Neural progenitor cell (in vitro differentiated cells): ENCODE data around the gene CTSL. TPM values are rescaled to one million over a fixed set of nuclear protein-coding genes. Genes with fewer than 3 reads are reported as not detected.

ENCODE experiments used
- DNase-seq: peaks from one replicate; pipeline ENCODE4 v3.0.0-alpha.2; 2016; ENCODE audit warnings: low spot score
- H2AFZ ChIP-seq: fragments of 200-600 bp; sonication (generic); replicated peaks from 2 replicates; pipeline ENCODE4 v1.6.1; 2016; ENCODE audit warnings: antibody characterized with exemption
- H3F3A ChIP-seq: fragments of 200-600 bp; sonication (generic); 2 replicates; pipeline ENCODE4 v1.6.1; 2016; ENCODE audit warnings: antibody characterized with exemption, low read depth
- H3K27ac ChIP-seq: fragments of 200-600 bp; sonication (generic); 2 replicates; pipeline ENCODE4 v1.5.1; 2016; ENCODE audit warnings: mild to moderate bottlenecking
- H3K27me3 ChIP-seq: fragments of 200-600 bp; sonication (generic); 2 replicates; pipeline ENCODE4 v1.6.1; 2016; ENCODE audit warnings: mild to moderate bottlenecking, moderate library complexity
- H3K36me3 ChIP-seq: fragments of 200-600 bp; sonication (generic); 2 replicates; pipeline ENCODE4 v1.5.1; 2016
- H3K4me1 ChIP-seq: fragments of 200-600 bp; sonication (generic); 2 replicates; pipeline ENCODE4 v1.6.1; 2016; ENCODE audit warnings: mixed run types
- H3K4me2 ChIP-seq: fragments of 200-600 bp; sonication (generic); 2 replicates; pipeline ENCODE4 v1.6.1; 2016
- H3K4me3 ChIP-seq: fragments of 200-600 bp; sonication (generic); 2 replicates; pipeline ENCODE4 v1.5.1; 2016
- H3K79me2 ChIP-seq: fragments of 200-600 bp; sonication (generic); 2 replicates; pipeline ENCODE4 v1.6.1; 2016; ENCODE audit warnings: low read depth
- H3K9ac ChIP-seq: fragments of 200-600 bp; sonication (generic); 2 replicates; pipeline ENCODE4 v1.6.1; 2016
- H3K9me3 ChIP-seq: fragments of 200-600 bp; sonication (generic); 2 replicates; pipeline ENCODE4 v1.5.1; 2016; ENCODE audit warnings: low read depth
- H4K20me1 ChIP-seq: fragments of 200-600 bp; sonication (generic); 2 replicates; pipeline ENCODE4 v1.6.1; 2016; ENCODE audit warnings: low read depth
- H3K27ac Mint-ChIP-seq: 3 replicates; pipeline ENCODE4 v1.8.0; 2021; ENCODE audit warnings: mixed read lengths
- H3K27me3 Mint-ChIP-seq: 2 replicates; pipeline ENCODE4 v1.8.0; 2022; ENCODE audit warnings: low read depth, mild to moderate bottlenecking, inconsistent platforms, moderate library complexity, mixed read lengths; ENCODE audit not compliant: insufficient read depth
- H3K36me3 Mint-ChIP-seq: 3 replicates; pipeline ENCODE4 v1.8.0; 2021; ENCODE audit warnings: mixed read lengths
- H3K4me1 Mint-ChIP-seq: 3 replicates; pipeline ENCODE4 v1.8.0; 2021; ENCODE audit warnings: mixed read lengths
- H3K4me3 Mint-ChIP-seq: 3 replicates; pipeline ENCODE4 v1.8.0; 2021; ENCODE audit warnings: mild to moderate bottlenecking, moderate library complexity, mixed read lengths
- H3K9me3 Mint-ChIP-seq: 3 replicates; pipeline ENCODE4 v1.8.0; 2020; ENCODE audit warnings: mixed read lengths
- CTCF ChIP-seq: fragments of 200-600 bp; sonication (generic); IDR thresholded peaks from 2 replicates; pipeline ENCODE4 v1.5.1; 2017; ENCODE audit warnings: antibody characterized with exemption, mild to moderate bottlenecking
- EZH2 ChIP-seq: fragments of 200-600 bp; sonication (generic); IDR thresholded peaks from 2 replicates; pipeline ENCODE4 v1.6.1; 2017; ENCODE audit warnings: antibody characterized with exemption, mild to moderate bottlenecking, moderate library complexity
- EZH2phosphoT487 ChIP-seq: fragments of 200-600 bp; sonication (generic); IDR thresholded peaks from 2 replicates; pipeline ENCODE4 v1.6.1; 2017; ENCODE audit warnings: antibody characterized with exemption
- total RNA-seq: library from RNA; depleted of rRNA; stranded (reverse); fragments of >200 nt; gene quantifications from 2 replicates; pipeline ENCODE4 v1.2.3, GENCODE V29; 2015; ENCODE audit warnings: low replicate concordance

The CTSL gene
- total RNA-seq, 1 donor from 2014 or later, result 35.9 TPM

GRCh38 chr9:87687207-87687606 is 38.7 kb upstream of the CTSL start:
- peaks cover 5% of the 10 kb centered on the region for H3K4me1 Mint-ChIP-seq
- no peaks in the 10 kb centered on the region for H3K36me3 ChIP-seq
- H3F3A ChIP-seq, result no peaks in the 10 kb centered on the region
- TF ChIP-seq EZH2phosphoT487, result no peak
- no peak for TF ChIP-seq EZH2
- no peak for TF ChIP-seq CTCF
- H3K27ac ChIP-seq, result no peak overlapping the region
- H3K9ac ChIP-seq, result no peak overlapping the region
- DNase-seq, result no peak
- H2AFZ ChIP-seq, result no peak overlapping the region
- no peaks in the 10 kb centered on the region for H3K4me1 ChIP-seq
- no peak overlapping the region for H3K4me3 ChIP-seq
- H3K9me3 Mint-ChIP-seq, result peaks cover 18% of the 10 kb centered on the region
- no peaks in the 10 kb centered on the region for H3K27me3 ChIP-seq
- no peak overlapping the region for H3K4me3 Mint-ChIP-seq
- H3K79me2 ChIP-seq, result no peaks in the 10 kb centered on the region
- no peak overlapping the region for H3K27ac Mint-ChIP-seq
- peaks cover 4% of the 10 kb centered on the region for H3K27me3 Mint-ChIP-seq
- H3K4me2 ChIP-seq, result no peak overlapping the region
- no peaks in the 10 kb centered on the region for H4K20me1 ChIP-seq
- peaks cover 52% of the 10 kb centered on the region for H3K36me3 Mint-ChIP-seq
- H3K9me3 ChIP-seq, result no peaks in the 10 kb centered on the region

- Mint-ChIP-seq H3K4me1 (peaks cover 15% of the 10 kb centered on the region), H3K9me3 (peaks cover 30% of the 10 kb centered on the region), H3K36me3 (peaks cover 66% of the 10 kb centered on the region), H3K27ac (no peak overlapping the region), H3K27me3 (no peaks in the 10 kb centered on the region), H3K4me3 (no peak overlapping the region)
- no peaks in the 10 kb centered on the region for H3K79me2 ChIP-seq
- no peaks in the 10 kb centered on the region for H3K27me3 ChIP-seq
- H3K4me1 ChIP-seq, result peaks cover 5% of the 10 kb centered on the region
- H3K27ac ChIP-seq, result no peak overlapping the region
- TF ChIP-seq CTCF (no peak), EZH2phosphoT487 (no peak), EZH2 (no peak)
- H4K20me1 ChIP-seq, result no peaks in the 10 kb centered on the region
- DNase-seq, result no peak
- H3K4me3 ChIP-seq, result no peak overlapping the region
- H3K4me2 ChIP-seq, result no peak overlapping the region
- H3K36me3 ChIP-seq, result peaks cover 7% of the 10 kb centered on the region
- H3K9ac ChIP-seq, result no peak overlapping the region
- no peaks in the 10 kb centered on the region for H3K9me3 ChIP-seq
- H3F3A ChIP-seq, result no peaks in the 10 kb centered on the region
- no peak overlapping the region for H2AFZ ChIP-seq
These were observed 31.6 kb upstream of the CTSL start for GRCh38 chr9:87694236-87694755.

- Histone ChIP-seq H3K27ac (no peak overlapping the region), H3K79me2 (no peaks in the 10 kb centered on the region), H3K27me3 (no peaks in the 10 kb centered on the region), H3K4me2 (no peak overlapping the region), H3K9me3 (no peaks in the 10 kb centered on the region), H3F3A (no peaks in the 10 kb centered on the region), H3K36me3 (peaks cover 7% of the 10 kb centered on the region), H3K4me1 (peaks cover 5% of the 10 kb centered on the region), H2AFZ (no peak overlapping the region), H3K9ac (no peak overlapping the region), H4K20me1 (no peaks in the 10 kb centered on the region), H3K4me3 (no peak overlapping the region)
- H3K4me3 Mint-ChIP-seq, result no peak overlapping the region
- DNase-seq, result no peak
- TF ChIP-seq CTCF (no peak), EZH2phosphoT487 (no peak), EZH2 (no peak)
- H3K27me3 Mint-ChIP-seq, result no peaks in the 10 kb centered on the region
- peaks cover 21% of the 10 kb centered on the region for H3K9me3 Mint-ChIP-seq
- peaks cover 61% of the 10 kb centered on the region for H3K36me3 Mint-ChIP-seq
- peaks cover 15% of the 10 kb centered on the region for H3K4me1 Mint-ChIP-seq
- peak overlapping the region; percentile 48 for H3K27ac Mint-ChIP-seq
These were observed 30.4 kb upstream of the CTSL start for GRCh38 chr9:87695523-87695922.
